HCT116 (cell line): Measurements from ENCODE around the gene NUFIP2. TPM values are rescaled to one million over a fixed set of nuclear protein-coding genes. Genes with fewer than 3 reads are reported as not detected.

Experiments
- ATAC-seq: fragments of 200-7000 bp; cut with Tn5 transposase; 2 replicates; pipeline ENCODE4 v1.9.1; 2020; ENCODE audit warnings: mild to moderate bottlenecking, moderate library complexity
- BruUV-seq: library from RNA; stranded (reverse); fragments of 400-500 nt; replicated peaks from 2 replicates; lab custom pipeline; 2021; lab: Mats Ljungman, UMichigan
- CTCF ChIA-PET: fragments of 300-600 bp; sonication (Branson Sonifier 250); formaldehyde crosslinking; loops from one replicate; lab custom pipeline; 2021; ENCODE audit warnings: antibody characterized with exemption; lab: Charles Lee
- POLR2A ChIA-PET: fragments of 300-600, 350-600 bp; sonication (Branson Sonifier 250); formaldehyde crosslinking; loops from one replicate; lab custom pipeline; 2021; ENCODE audit warnings: antibody characterized with exemption; lab: Charles Lee
- RAD21 ChIA-PET, 2 experiments: fragments of 300-600 bp; sonication (Branson Sonifier 250); formaldehyde crosslinking; loops; one replicate each; lab custom pipeline; 2023; ENCODE audit warnings: low total read pairs in 2 of 2; ENCODE audit not compliant: uncharacterized antibody in 2 of 2, unreplicated experiment in 2 of 2, low non-redundant PET in 1 of 2; lab: Charles Lee
- DNase-seq: peaks from one replicate; pipeline ENCODE4 v3.0.0-alpha.2; 2010; ENCODE audit warnings: low read depth, low spot score
- H2AFZ ChIP-seq: fragments of 200-600 bp; shearing (Covaris generic), sonication (generic); 2 replicates; pipeline ENCODE4 v1.6.1; 2017; ENCODE audit warnings: low read depth, mixed run types, mixed read lengths, antibody characterized with exemption, low read length; ENCODE audit not compliant: poor library complexity, severe bottlenecking
- H3K27ac ChIP-seq: 2 replicates; pipeline ENCODE4 v1.5.1; 2012; ENCODE audit warnings: low read depth, low read length
- H3K27me3 ChIP-seq: fragments of 200-600 bp; sonication (generic); 2 replicates; pipeline ENCODE4 v1.6.1; 2016; ENCODE audit warnings: mixed run types, low read length, mixed read lengths; ENCODE audit not compliant: insufficient read depth
- H3K36me3 ChIP-seq, 2 experiments: fragments of 200-500 bp in 1 of 2; fragments of 200-600 bp in 1 of 2; sonication (Bioruptor generic) in 1 of 2; sonication (generic) in 1 of 2; 2 replicates each; pipeline versions ENCODE4 v1.5.1 to v1.6.1; 2014 to 2016; ENCODE audit warnings: low read length in 2 of 2, inconsistent platforms in 1 of 2, mixed read lengths in 1 of 2, mixed run types in 1 of 2; ENCODE audit not compliant: insufficient read depth in 2 of 2, control insufficient read depth in 1 of 2
- H3K4me1 ChIP-seq, 2 experiments: fragments of 200-600 bp in 1 of 2; sonication (generic) in 1 of 2; 2 replicates each; pipeline versions ENCODE4 v1.5.1 to v1.6.1; 2012 to 2017; ENCODE audit warnings: low read length in 2 of 2, inconsistent platforms in 1 of 2, mild to moderate bottlenecking in 1 of 2, mixed read lengths in 1 of 2, mixed run types in 1 of 2, moderate library complexity in 1 of 2; ENCODE audit not compliant: insufficient read depth in 2 of 2, control insufficient read depth in 1 of 2
- H3K4me2 ChIP-seq: fragments of 200-600 bp; sonication (generic); 2 replicates; pipeline ENCODE4 v1.6.1; 2017; ENCODE audit warnings: mixed run types, low read length, mixed read lengths
- H3K4me3 ChIP-seq, 2 experiments: fragments of 200-600 bp in 1 of 2; sonication (generic) in 1 of 2; replicated peaks in 1 of 2; 2 replicates each; pipeline ENCODE4 v1.5.1; 2011 to 2016; ENCODE audit warnings: low read length in 2 of 2, control low read depth in 1 of 2, low read depth in 1 of 2, mild to moderate bottlenecking in 1 of 2, mixed read lengths in 1 of 2, mixed run types in 1 of 2
- H3K79me2 ChIP-seq: fragments of 200-600 bp; sonication (generic); 2 replicates; pipeline ENCODE4 v1.6.1; 2017; ENCODE audit warnings: mild to moderate bottlenecking, mixed run types, low read length, moderate library complexity, mixed read lengths; ENCODE audit not compliant: insufficient read depth
- H3K9ac ChIP-seq: fragments of 200-600 bp; sonication (generic); 2 replicates; pipeline ENCODE4 v1.6.1; 2016; ENCODE audit warnings: low read length, mixed read lengths
- H3K9me2 ChIP-seq: fragments of 200-600 bp; sonication (generic), shearing (Covaris generic); 2 replicates; pipeline ENCODE4 v1.6.1; 2017; ENCODE audit warnings: mixed run types, mild to moderate bottlenecking, moderate library complexity; ENCODE audit not compliant: insufficient read depth
- H3K9me3 ChIP-seq, 2 experiments: fragments of 200-500 bp in 1 of 2; fragments of 200-600 bp in 1 of 2; sonication (Bioruptor generic) in 1 of 2; sonication (generic) in 1 of 2; 2 replicates each; pipeline ENCODE4 v1.6.1; 2014 to 2017; ENCODE audit warnings: low read length in 2 of 2, mixed read lengths in 2 of 2, inconsistent platforms in 1 of 2, low read depth in 1 of 2, mild to moderate bottlenecking in 1 of 2, mixed run types in 1 of 2, moderate library complexity in 1 of 2; ENCODE audit not compliant: control insufficient read depth in 1 of 2, insufficient read depth in 1 of 2
- H4K20me1 ChIP-seq: fragments of 200-600 bp; sonication (generic), shearing (Covaris generic); 2 replicates; pipeline ENCODE4 v1.6.1; 2017; ENCODE audit warnings: mixed run types, mild to moderate bottlenecking, moderate library complexity; ENCODE audit not compliant: insufficient read depth
- CBX3 ChIP-seq: IDR thresholded peaks from 2 replicates; pipeline ENCODE4 v1.6.1; 2012; ENCODE audit warnings: low read depth
- CEBPB ChIP-seq: IDR thresholded peaks from 2 replicates; pipeline ENCODE4 v1.6.1; 2012; ENCODE audit warnings: low read depth
- EGR1 ChIP-seq: IDR thresholded peaks from 2 replicates; pipeline ENCODE4 v1.6.1; 2012; ENCODE audit warnings: low read depth
- MAX ChIP-seq: IDR thresholded peaks from 2 replicates; pipeline ENCODE4 v1.6.1; 2012
- POLR2A ChIP-seq: IDR thresholded peaks from 2 replicates; pipeline ENCODE4 v1.7.0; 2011; ENCODE audit warnings: borderline replicate concordance; ENCODE audit not compliant: insufficient read depth, insufficient read length; ENCODE audit errors: extremely low read depth
- POLR2AphosphoS5 ChIP-seq: IDR thresholded peaks from 2 replicates; pipeline ENCODE4 v1.6.1; 2011; ENCODE audit warnings: mild to moderate bottlenecking, low read depth, low read length, moderate library complexity
- SIN3A ChIP-seq: IDR thresholded peaks from 2 replicates; pipeline ENCODE4 v1.6.1; 2012; ENCODE audit warnings: low read depth
- SP1 ChIP-seq: IDR thresholded peaks from 2 replicates; pipeline ENCODE4 v1.6.1; 2012; ENCODE audit warnings: low read depth
- SRF ChIP-seq: IDR thresholded peaks from 2 replicates; pipeline ENCODE4 v1.6.1; 2012; ENCODE audit warnings: low read depth
- ZFX ChIP-seq: fragments of 450-650 bp; IDR thresholded peaks from 2 replicates; pipeline ENCODE4 v1.6.1; 2017
- intact Hi-C: fragments of 100-400 bp; cut with micrococcal nuclease; formaldehyde crosslinking; loops from 2 replicates; pipeline ENCODE4 v1.10.0; 2022
- total RNA-seq: library from RNA; stranded (reverse); gene quantifications from one replicate; pipeline ENCODE4 v1.2.1, GENCODE V29; 2021; ENCODE audit not compliant: unreplicated experiment
- TF ChIP-seq, protein P1 (sequence below): IDR thresholded peaks from 2 replicates; pipeline ENCODE4 v1.6.1; 2012; ENCODE audit warnings: low read depth
- TF ChIP-seq, protein P2 (sequence below): IDR thresholded peaks from 2 replicates; pipeline ENCODE4 v1.6.1; 2012
- TF ChIP-seq, protein P3 (sequence below), 3 experiments: fragments of 200-600 bp in 1 of 3; sonication (generic) in 1 of 3; IDR thresholded peaks in 2 of 3; conservative IDR thresholded peaks in 1 of 3; 2 replicates each; pipeline ENCODE4 v1.5.1; 2012 to 2017; ENCODE audit warnings: low read depth in 2 of 3, low read length in 2 of 3, antibody characterized with exemption in 1 of 3, borderline replicate concordance in 1 of 3, control low read depth in 1 of 3, mild to moderate bottlenecking in 1 of 3, mixed read lengths in 1 of 3, mixed run types in 1 of 3, moderate library complexity in 1 of 3; ENCODE audit not compliant: insufficient read depth in 1 of 3

The NUFIP2 gene
- total RNA-seq, 1 experiment from 2014 or later, result 66.5 TPM

GRCh38 chr17:29237476-29238132 is 56.3 kb downstream of the NUFIP2 start:
- TF ChIP-seq CEBPB, result peak; percentile 97
- no peak for TF ChIP-seq SRF
- TF ChIP-seq ZFX, result no peak
- no peak; the same call in none of the 2 replicates for TF ChIP-seq POLR2AphosphoS5
- no peak for TF ChIP-seq SIN3A
- peak; percentile 86 for TF ChIP-seq MAX
- peak; percentile 73 for TF ChIP-seq CBX3
- TF ChIP-seq SP1, result peak; percentile 68
- CTCF ChIA-PET, result interaction anchor here (1.1 to 1.8 kb wide), 2 partner anchors 18 to 58 kb away, joined by 3 to 6 read pairs; partner anchors contain the start of gene MYO18A
- POLR2A ChIA-PET, result interaction anchor here (1.4 kb wide), 1 partner anchor 57 kb away, joined by 5 read pairs; the partner anchor contains the start of gene NUFIP2
- intact Hi-C loops, result no loop called here
- no peak overlapping the region for H3K27ac ChIP-seq
- peaks cover 10% of the 10 kb centered on the region; the same call in 1 of the 2 replicates for H4K20me1 ChIP-seq
- H3K9me3 ChIP-seq, result no peaks in the 10 kb centered on the region
- no peak for ATAC-seq
- H3K9me2 ChIP-seq, result no peaks in the 10 kb centered on the region
- no peak overlapping the region for H3K4me2 ChIP-seq
- no peaks in the 10 kb centered on the region for H3K27me3 ChIP-seq
- DNase-seq, result peak; percentile 51
- peaks cover 21 to 35% of the 10 kb centered on the region in 2 experiments for H3K4me1 ChIP-seq
- peaks cover 57% of the 10 kb centered on the region for H3K79me2 ChIP-seq
- peaks cover 0 to 15% of the 10 kb centered on the region in 2 experiments; a peak in 3 of 4 replicates for H3K36me3 ChIP-seq
- no TSS peak for BruUV-seq
- H3K9ac ChIP-seq, result no peak overlapping the region
- no peak overlapping the region for H3K4me3 ChIP-seq
- RAD21 ChIA-PET, result interaction anchor here in 1 of 2 experiments (0.9 kb wide), 1 partner anchor 330 kb away, joined by 4 read pairs; no protein-coding TSS in a partner anchor
- no peak overlapping the region for H2AFZ ChIP-seq

- H3K36me3 ChIP-seq, result peaks cover 0 to 15% of the 10 kb centered on the region in 2 experiments; a peak in 3 of 4 replicates
- no peak overlapping the region for H2AFZ ChIP-seq
- no peak overlapping the region for H3K4me2 ChIP-seq
- peaks cover 2% of the 10 kb centered on the region; the same call in 1 of the 2 replicates for H4K20me1 ChIP-seq
- no peaks in the 10 kb centered on the region for H3K9me2 ChIP-seq
- CTCF ChIA-PET, result no interaction called here
- H3K9me3 ChIP-seq, result no peaks in the 10 kb centered on the region
- H3K9ac ChIP-seq, result no peak overlapping the region
- intact Hi-C loops, result no loop called here
- DNase-seq, result no peak
- peaks cover 6 to 18% of the 10 kb centered on the region in 2 experiments for H3K4me1 ChIP-seq
- ATAC-seq, result no peak
- RAD21 ChIA-PET, result no interaction called here
- H3K79me2 ChIP-seq, result peaks cover 41% of the 10 kb centered on the region
- H3K4me3 ChIP-seq, result no peak overlapping the region
- BruUV-seq, result no TSS peak
- no peaks in the 10 kb centered on the region for H3K27me3 ChIP-seq
- POLR2A ChIA-PET, result no interaction called here
- no peak overlapping the region for H3K27ac ChIP-seq
- TF ChIP-seq, protein P1, sequence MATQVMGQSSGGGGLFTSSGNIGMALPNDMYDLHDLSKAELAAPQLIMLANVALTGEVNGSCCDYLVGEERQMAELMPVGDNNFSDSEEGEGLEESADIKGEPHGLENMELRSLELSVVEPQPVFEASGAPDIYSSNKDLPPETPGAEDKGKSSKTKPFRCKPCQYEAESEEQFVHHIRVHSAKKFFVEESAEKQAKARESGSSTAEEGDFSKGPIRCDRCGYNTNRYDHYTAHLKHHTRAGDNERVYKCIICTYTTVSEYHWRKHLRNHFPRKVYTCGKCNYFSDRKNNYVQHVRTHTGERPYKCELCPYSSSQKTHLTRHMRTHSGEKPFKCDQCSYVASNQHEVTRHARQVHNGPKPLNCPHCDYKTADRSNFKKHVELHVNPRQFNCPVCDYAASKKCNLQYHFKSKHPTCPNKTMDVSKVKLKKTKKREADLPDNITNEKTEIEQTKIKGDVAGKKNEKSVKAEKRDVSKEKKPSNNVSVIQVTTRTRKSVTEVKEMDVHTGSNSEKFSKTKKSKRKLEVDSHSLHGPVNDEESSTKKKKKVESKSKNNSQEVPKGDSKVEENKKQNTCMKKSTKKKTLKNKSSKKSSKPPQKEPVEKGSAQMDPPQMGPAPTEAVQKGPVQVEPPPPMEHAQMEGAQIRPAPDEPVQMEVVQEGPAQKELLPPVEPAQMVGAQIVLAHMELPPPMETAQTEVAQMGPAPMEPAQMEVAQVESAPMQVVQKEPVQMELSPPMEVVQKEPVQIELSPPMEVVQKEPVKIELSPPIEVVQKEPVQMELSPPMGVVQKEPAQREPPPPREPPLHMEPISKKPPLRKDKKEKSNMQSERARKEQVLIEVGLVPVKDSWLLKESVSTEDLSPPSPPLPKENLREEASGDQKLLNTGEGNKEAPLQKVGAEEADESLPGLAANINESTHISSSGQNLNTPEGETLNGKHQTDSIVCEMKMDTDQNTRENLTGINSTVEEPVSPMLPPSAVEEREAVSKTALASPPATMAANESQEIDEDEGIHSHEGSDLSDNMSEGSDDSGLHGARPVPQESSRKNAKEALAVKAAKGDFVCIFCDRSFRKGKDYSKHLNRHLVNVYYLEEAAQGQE, result no peak
- TF ChIP-seq CBX3 (no peak), SRF (no peak), POLR2AphosphoS5 (no peak), SP1 (no peak), EGR1 (no peak), ZFX (no peak), POLR2A (no peak), SIN3A (no peak)
- TF ChIP-seq, protein P2, sequence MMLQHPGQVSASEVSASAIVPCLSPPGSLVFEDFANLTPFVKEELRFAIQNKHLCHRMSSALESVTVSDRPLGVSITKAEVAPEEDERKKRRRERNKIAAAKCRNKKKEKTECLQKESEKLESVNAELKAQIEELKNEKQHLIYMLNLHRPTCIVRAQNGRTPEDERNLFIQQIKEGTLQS, result no peak
- TF ChIP-seq, protein P3, sequence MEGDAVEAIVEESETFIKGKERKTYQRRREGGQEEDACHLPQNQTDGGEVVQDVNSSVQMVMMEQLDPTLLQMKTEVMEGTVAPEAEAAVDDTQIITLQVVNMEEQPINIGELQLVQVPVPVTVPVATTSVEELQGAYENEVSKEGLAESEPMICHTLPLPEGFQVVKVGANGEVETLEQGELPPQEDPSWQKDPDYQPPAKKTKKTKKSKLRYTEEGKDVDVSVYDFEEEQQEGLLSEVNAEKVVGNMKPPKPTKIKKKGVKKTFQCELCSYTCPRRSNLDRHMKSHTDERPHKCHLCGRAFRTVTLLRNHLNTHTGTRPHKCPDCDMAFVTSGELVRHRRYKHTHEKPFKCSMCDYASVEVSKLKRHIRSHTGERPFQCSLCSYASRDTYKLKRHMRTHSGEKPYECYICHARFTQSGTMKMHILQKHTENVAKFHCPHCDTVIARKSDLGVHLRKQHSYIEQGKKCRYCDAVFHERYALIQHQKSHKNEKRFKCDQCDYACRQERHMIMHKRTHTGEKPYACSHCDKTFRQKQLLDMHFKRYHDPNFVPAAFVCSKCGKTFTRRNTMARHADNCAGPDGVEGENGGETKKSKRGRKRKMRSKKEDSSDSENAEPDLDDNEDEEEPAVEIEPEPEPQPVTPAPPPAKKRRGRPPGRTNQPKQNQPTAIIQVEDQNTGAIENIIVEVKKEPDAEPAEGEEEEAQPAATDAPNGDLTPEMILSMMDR (IDR thresholded peaks at IDR 0.05 in 2 of 3, conservative IDR thresholded peaks at IDR 0.05 in 1 of 3; ENCODE audit: borderline replicate concordance in 1 of 3, insufficient read depth in 1 of 3, low read depth in 2 of 3, low read length in 2 of 3), result no peak
These were observed 58.0 kb downstream of the NUFIP2 start for GRCh38 chr17:29235904-29236303.
